DMS 273 (cell line): Measurements from ENCODE around the gene LAMC3.
A peak's percentile ranks its signal among the peaks of the same experiment; 100 is the strongest.
"Not testable (repeated sequence)": the region's sequence is repeated elsewhere in the genome, so short reads cannot be mapped to it uniquely, and the experiment has no call there.

ENCODE experiments used
- DNase-seq: peaks from one replicate; lab custom pipeline; 2025; ENCODE audit not compliant: unreplicated experiment; lab: John Stamatoyannopoulos, UW

The LAMC3 gene

DNA sequence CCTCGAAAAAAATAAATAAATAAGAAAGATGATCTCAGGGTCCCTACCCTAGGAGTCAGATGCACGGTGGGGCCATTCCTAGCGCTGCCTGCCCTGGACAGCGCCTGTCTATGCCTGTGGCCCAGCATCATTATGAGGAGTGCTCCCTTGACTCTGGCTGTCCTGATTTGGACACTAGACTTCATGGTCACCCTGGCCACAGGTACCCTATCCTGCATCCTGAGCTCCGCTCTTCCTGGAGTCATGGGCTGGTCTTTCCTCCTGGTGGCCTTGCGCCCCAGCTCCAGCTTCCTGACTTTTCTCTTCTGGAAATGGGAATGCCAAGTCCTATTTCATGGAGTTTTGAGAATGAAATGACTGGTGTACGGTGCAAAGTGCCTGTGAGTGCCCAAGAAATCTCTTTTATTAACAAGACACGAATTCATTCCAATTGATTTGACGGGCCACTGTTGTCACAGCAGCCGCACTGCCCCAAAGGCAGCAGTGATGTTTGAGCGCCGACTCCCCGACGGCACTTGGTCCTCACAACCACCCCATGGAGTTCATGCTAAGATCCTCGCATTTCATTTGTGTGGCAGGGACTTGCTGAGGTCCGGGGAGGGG is 86.8 kb downstream of the LAMC3 start:
- no peak for DNase-seq

DNA sequence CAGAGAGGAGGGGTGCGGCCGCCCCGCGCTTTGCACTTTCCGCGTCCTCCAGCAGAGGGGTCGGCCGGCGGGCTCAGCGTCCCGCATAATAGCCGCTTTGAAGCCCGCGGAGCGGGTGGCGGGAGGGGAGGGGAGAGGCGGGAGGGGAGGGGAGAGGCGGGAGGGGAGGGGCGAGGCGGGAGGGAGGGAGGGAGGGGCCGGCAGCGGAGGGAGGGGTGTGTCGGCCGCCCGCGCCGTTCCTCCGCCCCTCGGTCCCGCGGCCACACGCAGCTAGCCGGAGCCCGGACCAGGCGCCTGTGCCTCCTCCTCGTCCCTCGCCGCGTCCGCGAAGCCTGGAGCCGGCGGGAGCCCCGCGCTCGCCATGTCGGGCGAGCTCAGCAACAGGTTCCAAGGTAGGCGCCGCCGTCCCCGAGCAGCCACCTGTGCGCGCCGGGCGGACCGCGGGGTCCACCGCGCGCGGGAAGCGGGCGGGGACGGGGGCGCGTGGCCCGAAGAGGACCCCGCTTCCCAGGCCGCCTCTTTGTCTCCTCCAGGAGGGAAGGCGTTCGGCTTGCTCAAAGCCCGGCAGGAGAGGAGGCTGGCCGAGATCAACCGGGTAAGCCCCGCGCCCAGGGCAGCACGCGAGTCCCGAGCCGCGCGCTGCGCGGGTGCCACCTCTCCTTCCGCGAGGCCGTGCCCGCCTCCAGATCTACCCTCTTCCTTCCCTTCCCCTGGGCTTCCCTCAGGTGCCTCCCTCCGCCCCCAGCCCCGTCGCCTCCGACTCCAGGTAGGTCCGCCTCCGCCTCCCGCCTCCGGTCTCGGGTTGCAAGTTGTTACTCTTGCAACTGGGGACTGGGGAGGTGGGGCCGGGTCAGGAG is 87.5 kb downstream of the LAMC3 start, which contains the start of gene AIF1L:
TSS of gene AIF1L (plus strand) at position 263 of the 857 bp plus-strand sequence. CDS start at position 362, 99 bp downstream.
- DNase-seq: peak; percentile 78

GRCh38 chr9:131097126-131097947 is 88.4 kb downstream of the LAMC3 start:
- DNase-seq: no peak

DNA sequence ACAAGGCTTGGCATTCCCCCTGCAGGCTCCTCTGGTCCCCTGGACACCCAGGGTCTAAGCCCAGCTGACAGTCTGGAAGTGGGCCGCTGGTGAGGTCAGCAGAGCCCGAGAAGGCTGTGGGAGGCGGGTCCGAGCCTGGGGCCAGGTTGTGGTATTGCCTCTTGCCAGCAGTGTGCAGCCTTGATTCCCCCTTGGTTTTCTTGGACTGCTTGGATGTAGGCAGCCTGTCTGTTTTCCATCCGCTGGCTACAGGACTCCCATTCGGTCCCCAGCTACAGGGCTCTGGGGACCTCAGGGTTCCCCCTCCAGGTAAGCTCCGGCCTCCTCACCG is 88.9 kb downstream of the LAMC3 start:
- no peak for DNase-seq

DNA sequence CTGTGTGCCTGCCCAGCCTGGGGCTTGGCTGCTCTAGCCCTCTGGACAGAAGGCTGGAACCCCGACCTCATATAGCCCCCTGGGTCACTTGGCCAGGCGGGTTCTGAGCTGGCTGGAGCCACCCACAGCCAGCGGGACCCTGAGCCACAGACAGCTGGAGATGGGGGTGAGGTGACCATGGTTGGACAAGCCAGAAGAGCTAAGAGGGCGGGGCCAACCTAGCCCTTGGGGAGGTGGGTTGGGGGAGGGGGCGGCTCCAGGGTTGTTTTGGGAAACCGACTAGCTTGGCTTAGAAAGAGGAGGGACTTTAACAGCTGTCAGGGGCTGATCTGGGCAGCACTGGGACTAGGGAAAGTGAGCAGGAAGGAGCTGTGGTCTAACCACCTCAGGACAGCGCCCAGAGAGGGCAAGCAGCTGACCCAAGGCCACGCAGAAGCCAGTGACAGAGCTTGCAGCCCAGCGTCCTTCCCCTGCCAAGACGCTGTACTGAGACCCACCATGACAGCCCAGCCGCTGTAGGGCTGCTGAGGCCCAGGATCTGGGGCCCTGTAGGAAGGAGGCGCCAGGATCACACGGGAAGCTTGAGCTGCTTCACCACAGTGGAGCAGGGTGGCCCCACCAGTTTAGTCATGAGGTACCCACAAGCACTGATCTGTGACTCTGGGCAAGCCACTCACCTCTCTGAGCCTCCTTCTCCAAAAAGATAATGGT is 89.6 kb downstream of the LAMC3 start:
- no peak for DNase-seq

- DNase-seq: no peak
Observed at GRCh38 chr9:131099102-131099606, 90.2 kb downstream of the LAMC3 start.

DNA sequence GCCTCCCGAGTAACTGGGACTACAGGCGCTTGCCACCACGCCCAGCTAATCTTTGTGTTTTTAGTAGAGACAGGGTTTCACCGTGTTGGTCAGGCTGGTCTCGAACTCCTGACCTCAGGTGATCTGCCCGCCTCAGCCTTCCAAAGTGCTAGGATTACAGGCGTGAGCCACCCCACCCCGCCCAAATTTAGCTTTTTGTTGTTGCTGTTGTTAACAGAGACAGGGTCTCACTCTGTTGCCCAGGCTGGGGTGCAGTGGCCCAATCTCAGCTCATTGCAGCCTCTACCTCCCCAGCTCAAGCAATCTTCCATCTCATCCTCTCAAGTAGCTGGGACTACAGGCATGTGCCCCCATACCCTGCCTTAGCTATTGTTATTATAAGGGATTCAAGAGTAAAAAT is 90.9 kb downstream of the LAMC3 start:
- not testable (repeated sequence) for DNase-seq

- DNase-seq: no peak
Observed at GRCh38 chr9:131100445-131100844, 91.5 kb downstream of the LAMC3 start.

DNA sequence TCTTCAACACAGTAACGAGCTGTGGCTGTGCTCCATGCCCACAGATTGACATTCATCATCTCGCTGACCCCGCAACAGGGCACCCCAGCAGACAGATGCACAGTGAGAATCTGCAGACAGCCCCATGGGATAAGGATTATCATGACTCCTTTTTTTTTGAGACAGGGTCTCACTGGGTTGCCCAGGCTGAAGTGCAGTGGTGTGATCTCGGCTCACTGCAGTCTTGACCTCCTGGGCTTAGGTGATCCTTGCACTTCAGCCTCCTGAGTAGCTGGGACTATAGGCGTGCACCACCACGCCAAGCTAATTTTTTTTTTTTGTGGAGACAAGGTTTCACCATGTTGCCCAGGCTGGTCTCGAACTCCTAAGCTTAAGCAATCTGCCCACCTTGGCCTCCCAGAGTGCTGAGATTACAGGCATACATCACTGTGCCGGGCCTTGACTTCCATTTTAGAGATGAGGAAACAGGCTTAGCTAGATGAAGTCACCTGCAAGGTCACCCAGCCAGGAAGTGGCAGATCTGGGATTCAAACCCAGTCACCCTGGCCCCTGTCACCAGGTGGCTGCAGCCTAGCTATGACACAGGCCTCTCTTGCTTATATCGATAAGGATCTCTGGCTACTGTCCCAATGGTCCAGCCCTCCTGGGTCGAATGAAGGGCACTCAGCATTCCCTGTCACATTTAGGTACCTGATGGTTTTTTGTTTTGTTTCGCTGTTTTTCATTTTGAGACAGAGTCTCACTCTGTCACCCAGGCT is 92.4 kb downstream of the LAMC3 start:
- no peak for DNase-seq

DNA sequence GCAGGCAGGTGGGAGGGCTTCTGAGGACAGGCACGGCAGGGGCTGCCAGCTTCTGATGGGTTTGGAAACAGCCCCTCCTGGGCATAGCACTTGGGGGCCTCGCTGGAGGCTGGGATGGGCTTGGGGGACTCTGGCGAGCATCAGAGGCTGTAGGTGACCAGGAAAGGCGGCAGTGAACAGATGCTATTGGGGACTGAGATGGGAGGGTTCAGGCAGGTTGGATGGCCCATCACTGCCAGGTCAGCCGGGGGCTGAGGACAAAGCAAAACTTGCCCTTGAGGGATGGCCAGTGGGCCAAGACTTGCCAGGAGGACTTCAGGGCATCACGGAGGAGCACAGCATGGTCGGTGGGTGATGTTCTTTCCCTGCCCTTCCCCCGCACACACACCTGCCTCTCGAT is 94.0 kb downstream of the LAMC3 start:
- no peak for DNase-seq

DNA sequence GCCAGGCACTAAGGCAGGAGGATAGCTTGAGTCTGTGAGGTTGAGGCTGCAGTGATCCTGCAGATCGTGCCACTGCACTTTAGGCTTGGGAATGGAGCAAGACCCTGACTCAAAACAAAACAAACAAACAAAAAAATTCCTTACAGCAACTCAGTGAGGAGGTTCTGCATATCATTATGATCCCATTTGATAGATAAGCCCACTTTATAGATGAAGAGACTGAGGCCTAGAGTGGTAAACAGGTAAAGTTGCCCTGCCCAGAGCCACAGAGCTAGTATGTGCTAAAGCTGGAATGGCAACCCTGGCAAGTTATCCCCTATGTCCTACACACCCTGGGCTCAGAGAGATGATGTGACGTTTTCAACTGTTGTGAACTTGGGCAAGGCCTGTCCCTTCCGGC is 94.6 kb downstream of the LAMC3 start:
- no peak for DNase-seq

GRCh38 chr9:131104016-131104740 is 95.2 kb downstream of the LAMC3 start:
- DNase-seq: no peak

DNA sequence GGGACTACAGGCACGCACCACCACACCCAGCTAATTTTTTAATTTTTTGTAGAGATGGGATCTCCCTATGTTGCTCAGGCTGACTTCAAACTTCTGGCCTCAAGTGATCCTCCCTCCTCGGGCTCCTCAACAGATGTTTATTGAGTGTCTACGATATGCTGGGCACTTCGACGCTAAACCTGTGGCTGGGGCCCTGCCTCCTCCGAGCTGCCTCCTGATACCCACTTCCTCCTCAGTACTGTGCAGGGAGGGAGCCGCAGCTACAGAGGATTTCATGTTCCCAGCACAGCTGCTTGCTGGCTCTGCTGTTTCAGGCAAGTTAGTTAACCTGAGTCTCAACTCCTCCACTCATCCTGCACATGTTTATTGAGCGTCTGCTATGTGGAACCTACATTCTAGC is 97.0 kb downstream of the LAMC3 start:
- DNase-seq: no peak

- DNase-seq: no peak
Observed at GRCh38 chr9:131107760-131108159, 98.8 kb downstream of the LAMC3 start.

DNA sequence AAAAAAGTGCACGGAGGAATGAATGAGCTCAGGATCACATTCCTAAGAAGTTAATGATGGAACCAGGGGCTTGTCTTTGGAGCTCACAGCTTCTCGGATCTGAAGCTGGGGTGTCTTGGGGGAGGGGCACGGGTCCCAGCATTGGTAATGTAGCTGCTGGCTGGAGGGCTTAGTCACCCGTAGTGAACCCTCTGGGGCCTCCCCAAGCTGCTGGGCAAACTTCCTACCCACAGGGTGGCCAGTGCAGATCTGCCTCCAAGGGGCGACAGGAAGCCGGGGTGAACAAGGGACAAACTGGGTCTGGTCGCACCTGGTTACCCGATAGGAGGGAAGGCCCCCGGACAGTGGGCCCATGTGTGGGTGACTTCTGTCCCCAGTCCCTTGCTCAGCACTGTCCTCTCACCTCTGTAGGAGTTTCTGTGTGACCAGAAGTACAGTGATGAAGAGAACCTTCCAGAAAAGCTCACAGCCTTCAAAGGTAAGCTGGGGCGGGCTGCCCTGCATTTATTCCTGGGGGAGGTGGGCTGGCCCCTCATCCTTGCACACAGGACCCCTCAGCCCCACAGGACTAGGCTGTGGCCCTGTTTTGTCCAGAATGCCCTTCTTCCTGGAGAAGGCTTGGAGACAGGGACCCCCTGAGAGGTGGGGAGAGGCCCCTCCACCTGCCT is 102.3 kb downstream of the LAMC3 start:
- DNase-seq: no peak

DNA sequence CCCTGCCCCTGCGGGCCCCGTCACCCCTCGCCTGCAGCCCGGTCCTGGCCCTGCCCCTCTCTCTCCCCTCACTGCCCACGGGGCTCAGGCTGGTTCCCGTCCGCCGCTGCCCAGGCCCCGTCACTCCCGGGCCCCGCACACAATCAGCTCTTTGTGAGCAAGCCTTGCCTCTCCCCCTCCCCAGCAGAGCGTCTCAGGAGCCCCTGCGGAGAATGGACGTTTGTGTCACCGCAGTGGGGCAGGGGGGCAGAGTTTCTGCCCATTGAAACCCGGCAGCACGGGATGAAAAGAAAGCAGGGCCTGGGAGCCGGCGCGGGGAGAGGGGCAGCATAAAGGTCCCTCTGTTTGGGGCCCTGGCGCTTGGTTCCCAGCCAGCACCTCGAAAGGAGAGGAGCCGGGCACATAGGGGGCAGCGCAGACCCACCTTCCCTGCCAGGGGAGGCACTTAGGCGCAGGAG is 102.9 kb downstream of the LAMC3 start:
- no peak for DNase-seq

DNA sequence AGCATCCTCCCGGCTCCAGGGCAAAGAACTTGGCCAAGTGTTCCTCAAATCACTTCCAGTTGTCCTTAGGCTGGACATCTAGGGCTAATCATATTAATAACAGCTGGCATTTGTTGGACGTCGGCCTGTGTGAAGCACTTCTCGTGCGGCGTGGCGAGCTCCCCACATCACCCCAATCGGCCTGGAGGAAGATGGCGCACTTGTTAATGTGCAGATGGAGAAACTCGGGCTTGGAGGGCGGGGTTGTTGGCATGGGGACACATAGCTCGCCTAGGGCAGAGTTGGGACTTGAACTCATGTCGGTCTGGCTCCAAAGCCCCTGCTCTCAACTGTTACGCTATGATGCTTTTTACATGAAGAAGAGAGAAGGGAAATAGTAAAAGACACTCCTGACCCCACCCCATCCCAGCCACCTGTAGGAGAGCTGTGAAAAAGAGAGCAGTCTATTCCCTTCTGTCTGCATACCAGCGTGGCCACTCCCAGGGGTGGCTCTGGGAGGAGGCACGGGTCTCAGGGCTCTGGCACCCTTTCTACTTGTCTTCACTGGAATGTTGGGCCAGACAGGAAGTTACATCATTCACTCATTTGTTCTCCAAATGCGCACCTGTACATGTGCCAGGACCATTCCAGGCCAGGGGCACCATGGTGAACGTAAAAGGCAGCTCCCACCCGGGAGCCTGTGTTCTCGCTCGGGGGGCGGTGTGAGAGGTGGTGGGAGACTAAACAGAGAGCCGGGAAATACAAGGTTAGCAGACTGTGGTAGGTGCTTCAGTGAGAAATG is 103.6 kb downstream of the LAMC3 start:
- no peak for DNase-seq

- no peak for DNase-seq
Observed at GRCh38 chr9:131113655-131114054, 104.7 kb downstream of the LAMC3 start.
